HEK293 (cell line): ENCODE data around the gene RPIA.

Experiments used
- CTCF ChIA-PET: fragments of 350-600 bp; formaldehyde crosslinking; extraction: SDS; loops from one replicate; lab custom pipeline; 2021; ENCODE audit warnings: antibody characterized with exemption; lab: Yijun Ruan, JAX
- POLR2A ChIA-PET: fragments of 300-600 bp; formaldehyde crosslinking; extraction: SDS; loops from one replicate; lab custom pipeline; 2020; ENCODE audit warnings: antibody characterized with exemption, inconsistent platforms; lab: Yijun Ruan, JAX
- H3K27ac ChIP-seq: fragments of 200-500 bp; sonication (Bioruptor generic); 2 replicates; pipeline ENCODE4 v1.5.1; 2014; ENCODE audit warnings: low read depth, low read length, control low read depth, inconsistent platforms; ENCODE audit errors: extremely low read depth
- H3K36me3 ChIP-seq, 2 experiments: fragments of 200-500 bp in 1 of 2; sonication (Bioruptor generic) in 1 of 2; 1 replicate in 1 of 2; 2 replicates in 1 of 2; pipeline ENCODE4 v1.5.1; 2014 to 2017; ENCODE audit warnings: inconsistent platforms in 2 of 2, low read length in 2 of 2; ENCODE audit not compliant: control insufficient read depth in 2 of 2, insufficient read depth in 1 of 2
- H3K4me1 ChIP-seq: fragments of 200-500 bp; sonication (Bioruptor generic); 2 replicates; pipeline ENCODE4 v1.5.1; 2014; ENCODE audit warnings: mild to moderate bottlenecking, low read length, inconsistent platforms; ENCODE audit not compliant: control insufficient read depth, insufficient read depth
- H3K4me3 ChIP-seq: 2 replicates; pipeline ENCODE4 v1.5.1; 2011; ENCODE audit warnings: low read depth, mild to moderate bottlenecking, control low read depth, low read length, moderate library complexity
- H3K9me3 ChIP-seq: fragments of 200-500 bp; sonication (Bioruptor generic); 2 replicates; pipeline ENCODE4 v1.5.1; 2014; ENCODE audit warnings: low read depth, low read length, inconsistent platforms; ENCODE audit not compliant: control insufficient read depth, insufficient read depth
- GLI4 ChIP-seq: fragments of 450-650 bp; formaldehyde crosslinking; IDR thresholded peaks from 2 replicates; pipeline ENCODE4 v1.5.1; 2016; ENCODE audit warnings: missing biosample characterization, missing genetic modification characterization
- HOXD13 ChIP-seq: sonication (generic); formaldehyde crosslinking; IDR thresholded peaks from 2 replicates; pipeline ENCODE4 v1.8.0; 2022; ENCODE audit warnings: missing genetic modification reagents, borderline replicate concordance
- MZF1 ChIP-seq: fragments of 450-650 bp; formaldehyde crosslinking; IDR thresholded peaks from 2 replicates; pipeline ENCODE4 v1.5.1; 2017; ENCODE audit warnings: missing biosample characterization, missing genetic modification characterization, borderline replicate concordance
- SETDB1 ChIP-seq: IDR thresholded peaks from one replicate; pipeline ENCODE4 v1.6.1; 2017; ENCODE audit warnings: mild to moderate bottlenecking, low read length, moderate library complexity, mixed read lengths; ENCODE audit not compliant: insufficient read length
- ZBTB20 ChIP-seq: fragments of 450-650 bp; formaldehyde crosslinking; IDR thresholded peaks from 2 replicates; pipeline ENCODE4 v1.5.1; 2016; ENCODE audit warnings: missing biosample characterization, missing genetic modification characterization
- ZFHX2 ChIP-seq: fragments of 450-650 bp; formaldehyde crosslinking; conservative IDR thresholded peaks from 2 replicates; pipeline ENCODE4 v1.5.1; 2016; ENCODE audit warnings: missing biosample characterization, missing genetic modification characterization
- ZNF138 ChIP-seq: fragments of 450-650 bp; formaldehyde crosslinking; IDR thresholded peaks from 2 replicates; pipeline ENCODE4 v1.5.1; 2016; ENCODE audit warnings: missing biosample characterization, missing genetic modification characterization, borderline replicate concordance
- ZNF341 ChIP-seq: fragments of 450-650 bp; formaldehyde crosslinking; IDR thresholded peaks from 2 replicates; pipeline ENCODE4; 2016; ENCODE audit warnings: low read depth, missing biosample characterization, missing genetic modification characterization
- ZNF394 ChIP-seq: fragments of 450-650 bp; formaldehyde crosslinking; IDR thresholded peaks from 2 replicates; pipeline ENCODE4 v1.5.1; 2016; ENCODE audit warnings: missing biosample characterization, missing genetic modification characterization, mild to moderate bottlenecking, moderate library complexity, borderline replicate concordance
- ZNF561 ChIP-seq: fragments of 450-650 bp; IDR thresholded peaks from 2 replicates; pipeline ENCODE4 v1.5.1; 2018; ENCODE audit warnings: missing biosample characterization, missing genetic modification characterization, borderline replicate concordance
- ZNF571 ChIP-seq: fragments of 450-650 bp; formaldehyde crosslinking; IDR thresholded peaks from 2 replicates; pipeline ENCODE4 v1.5.0; 2017; ENCODE audit warnings: missing biosample characterization, missing genetic modification characterization
- ZNF776 ChIP-seq: fragments of 450-650 bp; formaldehyde crosslinking; IDR thresholded peaks from 2 replicates; pipeline ENCODE4 v1.5.0; 2017; ENCODE audit warnings: missing biosample characterization, missing genetic modification characterization, borderline replicate concordance
- TF ChIP-seq, protein P1 (sequence below): fragments of 450-650 bp; formaldehyde crosslinking; IDR thresholded peaks from 2 replicates; pipeline ENCODE4 v1.5.1; 2016; ENCODE audit warnings: missing biosample characterization, missing genetic modification characterization, low read depth
- TF ChIP-seq, protein P2 (sequence below): fragments of 450-650 bp; formaldehyde crosslinking; IDR thresholded peaks from 2 replicates; pipeline ENCODE4 v1.5.1; 2016; ENCODE audit warnings: missing biosample characterization, missing genetic modification characterization, borderline replicate concordance
- TF ChIP-seq, protein P3 (sequence below): fragments of 450-650 bp; formaldehyde crosslinking; IDR thresholded peaks from 2 replicates; pipeline ENCODE4 v1.5.1; 2017; ENCODE audit warnings: missing biosample characterization, missing genetic modification characterization
- TF ChIP-seq, protein P4 (sequence below): fragments of 450-650 bp; formaldehyde crosslinking; IDR thresholded peaks from 2 replicates; pipeline ENCODE4 v1.5.1; 2016; ENCODE audit warnings: missing biosample characterization, missing genetic modification characterization

RPIA gene

DNA sequence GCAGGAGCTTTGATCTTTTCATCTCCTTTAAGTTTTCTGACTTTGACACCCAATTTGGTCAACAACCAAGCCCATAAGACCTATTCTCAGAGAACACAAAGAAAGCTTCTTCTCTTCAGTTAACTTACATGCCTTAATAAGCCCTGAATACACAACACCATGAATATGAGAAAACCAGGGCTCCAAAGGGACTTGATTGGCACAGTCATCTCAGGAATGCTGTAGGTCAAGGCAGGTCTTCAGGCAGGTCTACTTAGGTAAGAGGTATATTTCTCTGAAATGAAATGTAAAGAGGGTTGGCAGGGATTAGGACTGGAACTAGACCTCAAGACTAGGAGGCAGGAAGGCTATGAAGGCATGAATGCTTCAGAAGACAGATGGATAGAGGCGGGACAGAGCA lies 39.8 kb upstream of the RPIA start:
- Histone ChIP-seq H3K9me3 (no peaks in the 10 kb centered on the region), H3K4me1 (no peaks in the 10 kb centered on the region), H3K36me3 (no peaks in the 10 kb centered on the region), H3K27ac (no peak overlapping the region), H3K4me3 (no peak overlapping the region)
- CTCF ChIA-PET: interaction anchor here (0.6 to 1.4 kb wide), 2 partner anchors 12 to 58 kb away, joined by 3 to 4 read pairs; no protein-coding TSS in a partner anchor
- TF ChIP-seq ZBTB20 (tag by site-specific recombination) (no peak), GLI4 (tag by site-specific recombination) (no peak)
- POLR2A ChIA-PET: interaction anchor here (1.1 kb wide), 1 partner anchor 66 kb away, joined by 3 read pairs; no protein-coding TSS in a partner anchor

DNA sequence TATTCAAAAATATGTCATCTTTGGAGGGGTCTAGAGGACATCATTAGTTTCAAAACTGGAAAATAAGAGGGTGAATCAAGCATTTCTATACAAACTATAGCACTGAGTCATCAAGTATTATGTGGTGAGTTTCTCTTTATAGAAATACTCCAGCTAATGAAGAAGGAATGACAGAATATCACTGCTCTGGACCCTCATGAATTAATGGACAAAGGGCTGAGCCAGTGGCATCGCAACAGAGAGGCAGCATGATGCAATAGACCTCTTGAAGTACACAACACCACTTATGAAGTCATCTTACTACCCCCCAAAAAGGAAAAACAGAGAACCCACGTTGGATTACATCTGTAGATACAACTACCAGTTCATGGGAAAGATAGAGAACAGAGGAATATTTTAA lies 36.8 kb upstream of the RPIA start:
- POLR2A ChIA-PET: no interaction called here
- H3K4me3 ChIP-seq: no peak overlapping the region
- H3K27ac ChIP-seq: no peak overlapping the region
- peak; percentile 22 for TF ChIP-seq SETDB1
- TF ChIP-seq, protein P1, sequence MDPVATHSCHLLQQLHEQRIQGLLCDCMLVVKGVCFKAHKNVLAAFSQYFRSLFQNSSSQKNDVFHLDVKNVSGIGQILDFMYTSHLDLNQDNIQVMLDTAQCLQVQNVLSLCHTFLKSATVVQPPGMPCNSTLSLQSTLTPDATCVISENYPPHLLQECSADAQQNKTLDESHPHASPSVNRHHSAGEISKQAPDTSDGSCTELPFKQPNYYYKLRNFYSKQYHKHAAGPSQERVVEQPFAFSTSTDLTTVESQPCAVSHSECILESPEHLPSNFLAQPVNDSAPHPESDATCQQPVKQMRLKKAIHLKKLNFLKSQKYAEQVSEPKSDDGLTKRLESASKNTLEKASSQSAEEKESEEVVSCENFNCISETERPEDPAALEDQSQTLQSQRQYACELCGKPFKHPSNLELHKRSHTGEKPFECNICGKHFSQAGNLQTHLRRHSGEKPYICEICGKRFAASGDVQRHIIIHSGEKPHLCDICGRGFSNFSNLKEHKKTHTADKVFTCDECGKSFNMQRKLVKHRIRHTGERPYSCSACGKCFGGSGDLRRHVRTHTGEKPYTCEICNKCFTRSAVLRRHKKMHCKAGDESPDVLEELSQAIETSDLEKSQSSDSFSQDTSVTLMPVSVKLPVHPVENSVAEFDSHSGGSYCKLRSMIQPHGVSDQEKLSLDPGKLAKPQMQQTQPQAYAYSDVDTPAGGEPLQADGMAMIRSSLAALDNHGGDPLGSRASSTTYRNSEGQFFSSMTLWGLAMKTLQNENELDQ (tag by site-specific recombination): no peak
- TF ChIP-seq, all 188 proteins: peak for 1
- Histone ChIP-seq H3K4me1 (peaks cover 3% of the 10 kb centered on the region; the same call in 1 of the 2 replicates), H3K9me3 (no peaks in the 10 kb centered on the region), H3K36me3 (no peaks in the 10 kb centered on the region)
- CTCF ChIA-PET: interaction anchor here (0.5 to 1.0 kb wide), 3 partner anchors 15 to 60 kb away, joined by 3 to 5 read pairs (median 3); no protein-coding TSS in a partner anchor

DNA sequence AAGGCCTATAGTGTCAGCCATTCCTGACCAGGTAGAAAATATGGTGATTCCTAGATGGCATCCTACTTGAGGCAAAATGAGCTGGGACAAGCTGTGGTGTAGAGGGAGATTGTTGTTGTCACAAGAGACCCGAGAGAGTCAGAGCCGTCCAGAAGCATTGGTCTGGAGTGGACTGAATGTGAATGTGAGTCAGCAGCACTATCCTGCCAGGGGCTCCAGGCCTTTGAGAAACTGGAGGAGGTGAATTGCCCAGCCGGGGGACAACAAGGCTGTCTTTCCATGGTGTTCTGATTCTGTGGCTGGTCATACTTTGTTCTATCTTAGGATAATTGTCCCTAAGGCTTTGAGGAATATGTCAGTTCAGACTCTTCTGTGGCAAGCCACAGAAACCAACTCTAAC lies 34.8 kb upstream of the RPIA start:
- POLR2A ChIA-PET: no interaction called here
- H3K9me3 ChIP-seq: no peaks in the 10 kb centered on the region
- CTCF ChIA-PET: interaction anchor here (1.0 to 1.5 kb wide), 3 partner anchors 11 to 66 kb away, joined by 3 to 5 read pairs (median 4); no protein-coding TSS in a partner anchor
- H3K27ac ChIP-seq: no peak overlapping the region
- no peaks in the 10 kb centered on the region for H3K36me3 ChIP-seq
- TF ChIP-seq ZNF571 (tag by site-specific recombination) (no peak), ZNF776 (no peak), ZNF341 (tag by site-specific recombination) (no peak), ZNF561 (tag by site-specific recombination) (no peak), HOXD13 (no peak), ZNF394 (tag by site-specific recombination) (no peak), MZF1 (tag by site-specific recombination) (no peak)
- no peak overlapping the region for H3K4me3 ChIP-seq
- peaks cover 3% of the 10 kb centered on the region; the same call in 1 of the 2 replicates for H3K4me1 ChIP-seq

DNA sequence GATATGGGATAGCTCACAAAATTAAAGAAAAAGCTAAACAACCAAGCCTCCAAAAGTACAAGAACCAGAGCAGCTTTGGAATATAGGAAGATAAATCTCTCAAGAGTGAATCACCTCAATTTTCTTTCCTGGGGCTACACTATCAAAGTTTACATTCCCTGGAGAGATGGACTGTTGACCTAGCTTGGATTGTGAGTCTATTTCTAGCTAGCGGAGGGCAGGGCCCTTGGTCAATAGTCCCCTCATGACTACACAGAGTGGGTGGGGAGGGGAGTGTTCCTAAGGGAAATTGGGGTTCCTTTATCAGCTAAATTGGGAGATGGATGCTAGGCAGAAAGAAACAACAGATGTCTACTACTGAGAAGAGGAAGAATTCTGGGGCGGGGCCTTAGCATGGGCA lies 34.3 kb upstream of the RPIA start:
- Histone ChIP-seq H3K9me3 (no peaks in the 10 kb centered on the region), H3K4me3 (no peak overlapping the region), H3K4me1 (peaks cover 3% of the 10 kb centered on the region; the same call in 1 of the 2 replicates), H3K27ac (no peak overlapping the region), H3K36me3 (no peaks in the 10 kb centered on the region)
- ChIA-PET CTCF (interaction anchor here (1.0 to 1.5 kb wide), 3 partner anchors 11 to 67 kb away, joined by 3 to 5 read pairs (median 4); no protein-coding TSS in a partner anchor), POLR2A (no interaction called here)
- no peak for TF ChIP-seq ZNF138
- TF ChIP-seq ZFHX2 (tag by site-specific recombination): no peak
- TF ChIP-seq, protein P2, sequence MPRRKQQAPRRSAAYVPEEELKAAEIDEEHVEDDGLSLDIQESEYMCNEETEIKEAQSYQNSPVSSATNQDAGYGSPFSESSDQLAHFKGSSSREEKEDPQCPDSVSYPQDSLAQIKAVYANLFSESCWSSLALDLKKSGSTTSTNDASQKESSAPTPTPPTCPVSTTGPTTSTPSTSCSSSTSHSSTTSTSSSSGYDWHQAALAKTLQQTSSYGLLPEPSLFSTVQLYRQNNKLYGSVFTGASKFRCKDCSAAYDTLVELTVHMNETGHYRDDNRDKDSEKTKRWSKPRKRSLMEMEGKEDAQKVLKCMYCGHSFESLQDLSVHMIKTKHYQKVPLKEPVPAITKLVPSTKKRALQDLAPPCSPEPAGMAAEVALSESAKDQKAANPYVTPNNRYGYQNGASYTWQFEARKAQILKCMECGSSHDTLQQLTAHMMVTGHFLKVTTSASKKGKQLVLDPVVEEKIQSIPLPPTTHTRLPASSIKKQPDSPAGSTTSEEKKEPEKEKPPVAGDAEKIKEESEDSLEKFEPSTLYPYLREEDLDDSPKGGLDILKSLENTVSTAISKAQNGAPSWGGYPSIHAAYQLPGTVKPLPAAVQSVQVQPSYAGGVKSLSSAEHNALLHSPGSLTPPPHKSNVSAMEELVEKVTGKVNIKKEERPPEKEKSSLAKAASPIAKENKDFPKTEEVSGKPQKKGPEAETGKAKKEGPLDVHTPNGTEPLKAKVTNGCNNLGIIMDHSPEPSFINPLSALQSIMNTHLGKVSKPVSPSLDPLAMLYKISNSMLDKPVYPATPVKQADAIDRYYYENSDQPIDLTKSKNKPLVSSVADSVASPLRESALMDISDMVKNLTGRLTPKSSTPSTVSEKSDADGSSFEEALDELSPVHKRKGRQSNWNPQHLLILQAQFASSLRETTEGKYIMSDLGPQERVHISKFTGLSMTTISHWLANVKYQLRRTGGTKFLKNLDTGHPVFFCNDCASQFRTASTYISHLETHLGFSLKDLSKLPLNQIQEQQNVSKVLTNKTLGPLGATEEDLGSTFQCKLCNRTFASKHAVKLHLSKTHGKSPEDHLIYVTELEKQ (tag by site-specific recombination): no peak
- TF ChIP-seq, protein P3, sequence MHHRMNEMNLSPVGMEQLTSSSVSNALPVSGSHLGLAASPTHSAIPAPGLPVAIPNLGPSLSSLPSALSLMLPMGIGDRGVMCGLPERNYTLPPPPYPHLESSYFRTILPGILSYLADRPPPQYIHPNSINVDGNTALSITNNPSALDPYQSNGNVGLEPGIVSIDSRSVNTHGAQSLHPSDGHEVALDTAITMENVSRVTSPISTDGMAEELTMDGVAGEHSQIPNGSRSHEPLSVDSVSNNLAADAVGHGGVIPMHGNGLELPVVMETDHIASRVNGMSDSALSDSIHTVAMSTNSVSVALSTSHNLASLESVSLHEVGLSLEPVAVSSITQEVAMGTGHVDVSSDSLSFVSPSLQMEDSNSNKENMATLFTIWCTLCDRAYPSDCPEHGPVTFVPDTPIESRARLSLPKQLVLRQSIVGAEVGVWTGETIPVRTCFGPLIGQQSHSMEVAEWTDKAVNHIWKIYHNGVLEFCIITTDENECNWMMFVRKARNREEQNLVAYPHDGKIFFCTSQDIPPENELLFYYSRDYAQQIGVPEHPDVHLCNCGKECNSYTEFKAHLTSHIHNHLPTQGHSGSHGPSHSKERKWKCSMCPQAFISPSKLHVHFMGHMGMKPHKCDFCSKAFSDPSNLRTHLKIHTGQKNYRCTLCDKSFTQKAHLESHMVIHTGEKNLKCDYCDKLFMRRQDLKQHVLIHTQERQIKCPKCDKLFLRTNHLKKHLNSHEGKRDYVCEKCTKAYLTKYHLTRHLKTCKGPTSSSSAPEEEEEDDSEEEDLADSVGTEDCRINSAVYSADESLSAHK (tag by site-specific recombination): no peak
- TF ChIP-seq, protein P4, sequence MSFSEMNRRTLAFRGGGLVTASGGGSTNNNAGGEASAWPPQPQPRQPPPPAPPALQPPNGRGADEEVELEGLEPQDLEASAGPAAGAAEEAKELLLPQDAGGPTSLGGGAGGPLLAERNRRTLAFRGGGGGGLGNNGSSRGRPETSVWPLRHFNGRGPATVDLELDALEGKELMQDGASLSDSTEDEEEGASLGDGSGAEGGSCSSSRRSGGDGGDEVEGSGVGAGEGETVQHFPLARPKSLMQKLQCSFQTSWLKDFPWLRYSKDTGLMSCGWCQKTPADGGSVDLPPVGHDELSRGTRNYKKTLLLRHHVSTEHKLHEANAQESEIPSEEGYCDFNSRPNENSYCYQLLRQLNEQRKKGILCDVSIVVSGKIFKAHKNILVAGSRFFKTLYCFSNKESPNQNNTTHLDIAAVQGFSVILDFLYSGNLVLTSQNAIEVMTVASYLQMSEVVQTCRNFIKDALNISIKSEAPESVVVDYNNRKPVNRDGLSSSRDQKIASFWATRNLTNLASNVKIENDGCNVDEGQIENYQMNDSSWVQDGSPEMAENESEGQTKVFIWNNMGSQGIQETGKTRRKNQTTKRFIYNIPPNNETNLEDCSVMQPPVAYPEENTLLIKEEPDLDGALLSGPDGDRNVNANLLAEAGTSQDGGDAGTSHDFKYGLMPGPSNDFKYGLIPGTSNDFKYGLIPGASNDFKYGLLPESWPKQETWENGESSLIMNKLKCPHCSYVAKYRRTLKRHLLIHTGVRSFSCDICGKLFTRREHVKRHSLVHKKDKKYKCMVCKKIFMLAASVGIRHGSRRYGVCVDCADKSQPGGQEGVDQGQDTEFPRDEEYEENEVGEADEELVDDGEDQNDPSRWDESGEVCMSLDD: no peak
